HG03457 (cell line): Measurements from ENCODE around the gene CABYR.
"Not testable (repeated sequence)": the region's sequence is repeated elsewhere in the genome, so short reads cannot be mapped to it uniquely, and the experiment has no call there.

ENCODE experiments used
- ATAC-seq: cut with Tn5 transposase; IDR thresholded peaks from one replicate; pipeline ENCODE4 v1.9.1; 2021; ENCODE audit warnings: moderate number of reproducible peaks; ENCODE audit not compliant: unreplicated experiment

CABYR gene

GRCh38 chr18:24128700-24129099 lies 10.2 kb upstream of the CABYR start:
- no peak for ATAC-seq

- ATAC-seq = no peak
Observed at GRCh38 chr18:24130494-24130893, 8.4 kb upstream of the CABYR start.

- ATAC-seq = no peak
Observed at GRCh38 chr18:24136967-24137373, 1.9 kb upstream of the CABYR start.

- no peak for ATAC-seq
Observed at GRCh38 chr18:24138409-24138788, 463 bp upstream of the CABYR start.

GRCh38 chr18:24140697-24141096 lies 1.8 kb downstream of the CABYR start:
- ATAC-seq = no peak

- no peak for ATAC-seq
Observed at GRCh38 chr18:24142376-24142775, 3.5 kb downstream of the CABYR start.

- ATAC-seq = not testable (repeated sequence)
Observed at GRCh38 chr18:24149591-24149990, 10.7 kb downstream of the CABYR start.

- no peak for ATAC-seq
Observed at GRCh38 chr18:24153397-24153796, 14.5 kb downstream of the CABYR start.

- no peak for ATAC-seq
Observed at GRCh38 chr18:24157855-24158254, 19.0 kb downstream of the CABYR start.

GRCh38 chr18:24160086-24160485 lies 21.2 kb downstream of the CABYR start:
- ATAC-seq = no peak

GRCh38 chr18:24161304-24161703 lies 22.4 kb downstream of the CABYR start:
- no peak for ATAC-seq

GRCh38 chr18:24168496-24168895 lies 29.6 kb downstream of the CABYR start:
- no peak for ATAC-seq

- no peak for ATAC-seq
Observed at GRCh38 chr18:24170360-24170759, 31.5 kb downstream of the CABYR start.

- ATAC-seq = no peak
Observed at GRCh38 chr18:24173997-24174396, 35.1 kb downstream of the CABYR start.

- ATAC-seq = peak; percentile 63
Observed at GRCh38 chr18:24176727-24177416, 38.0 kb downstream of the CABYR start.

- no peak for ATAC-seq
Observed at GRCh38 chr18:24177499-24178133, 38.8 kb downstream of the CABYR start.

- no peak for ATAC-seq
Observed at GRCh38 chr18:24180048-24180447, 41.2 kb downstream of the CABYR start.

- no peak for ATAC-seq
Observed at GRCh38 chr18:24181806-24182205, 42.9 kb downstream of the CABYR start.

- no peak for ATAC-seq
Observed at GRCh38 chr18:24185805-24186204, 46.9 kb downstream of the CABYR start.

GRCh38 chr18:24187049-24187448 lies 48.2 kb downstream of the CABYR start:
- ATAC-seq = no peak

GRCh38 chr18:24187689-24188088 lies 48.8 kb downstream of the CABYR start:
- ATAC-seq = no peak

GRCh38 chr18:24188120-24188519 lies 49.3 kb downstream of the CABYR start:
- no peak for ATAC-seq
